ENCODE data around the gene FXYD3.

The FXYD3 gene

GRCh38 chr19:35107545-35107944 is 8.1 kb upstream of the FXYD3 start:
- no peak for DNase-seq

- DNase-seq = no peak
Observed at GRCh38 chr19:35108730-35109129, 6.9 kb upstream of the FXYD3 start.

GRCh38 chr19:35109395-35110112 is 6.1 kb upstream of the FXYD3 start:
- no peak for DNase-seq

- no peak for DNase-seq
Observed at GRCh38 chr19:35110974-35111373, 4.6 kb upstream of the FXYD3 start.

- DNase-seq = no peak
Observed at GRCh38 chr19:35112995-35113688, 2.5 kb upstream of the FXYD3 start.

- no peak for DNase-seq
Observed at GRCh38 chr19:35114353-35115176, 1.1 kb upstream of the FXYD3 start.

GRCh38 chr19:35116072-35116801 is 614 bp downstream of the FXYD3 start:
- DNase-seq = no peak

- DNase-seq = peak; percentile 80
Observed at GRCh38 chr19:35117116-35117515, 1.5 kb downstream of the FXYD3 start.

- DNase-seq = no peak
Observed at GRCh38 chr19:35117799-35118198, 2.2 kb downstream of the FXYD3 start.

- DNase-seq = no peak
Observed at GRCh38 chr19:35118268-35119020, 2.8 kb downstream of the FXYD3 start.

- DNase-seq = no peak
Observed at GRCh38 chr19:35119091-35119490, 3.5 kb downstream of the FXYD3 start.

- no peak for DNase-seq
Observed at GRCh38 chr19:35119578-35120155, 4.0 kb downstream of the FXYD3 start.

GRCh38 chr19:35120492-35120891 is 4.9 kb downstream of the FXYD3 start:
- DNase-seq = peak; percentile 90

GRCh38 chr19:35120898-35121297 is 5.3 kb downstream of the FXYD3 start:
- no peak for DNase-seq

- no peak for DNase-seq
Observed at GRCh38 chr19:35122687-35123551, 7.3 kb downstream of the FXYD3 start.

- no peak for DNase-seq
Observed at GRCh38 chr19:35123573-35123972, 8.0 kb downstream of the FXYD3 start.

GRCh38 chr19:35124098-35125060 is 8.8 kb downstream of the FXYD3 start:
- peak; percentile 53 for DNase-seq

- DNase-seq = no peak
Observed at GRCh38 chr19:35125270-35125717, 9.7 kb downstream of the FXYD3 start.

All from NCI-H524 treated with DMSO at 0.1 percent for 48 hours (cell line).